NCI-H82 (cell line): Measurements from ENCODE around the gene ZNF100.
A peak's percentile ranks its signal among the peaks of the same experiment; 100 is the strongest.
"Not testable (repeated sequence)": the region's sequence is repeated elsewhere in the genome, so short reads cannot be mapped to it uniquely, and the experiment has no call there.

Experiments used
- DNase-seq: peaks from one replicate; lab custom pipeline; 2025; lab: John Stamatoyannopoulos, UW

ZNF100 gene

DNA sequence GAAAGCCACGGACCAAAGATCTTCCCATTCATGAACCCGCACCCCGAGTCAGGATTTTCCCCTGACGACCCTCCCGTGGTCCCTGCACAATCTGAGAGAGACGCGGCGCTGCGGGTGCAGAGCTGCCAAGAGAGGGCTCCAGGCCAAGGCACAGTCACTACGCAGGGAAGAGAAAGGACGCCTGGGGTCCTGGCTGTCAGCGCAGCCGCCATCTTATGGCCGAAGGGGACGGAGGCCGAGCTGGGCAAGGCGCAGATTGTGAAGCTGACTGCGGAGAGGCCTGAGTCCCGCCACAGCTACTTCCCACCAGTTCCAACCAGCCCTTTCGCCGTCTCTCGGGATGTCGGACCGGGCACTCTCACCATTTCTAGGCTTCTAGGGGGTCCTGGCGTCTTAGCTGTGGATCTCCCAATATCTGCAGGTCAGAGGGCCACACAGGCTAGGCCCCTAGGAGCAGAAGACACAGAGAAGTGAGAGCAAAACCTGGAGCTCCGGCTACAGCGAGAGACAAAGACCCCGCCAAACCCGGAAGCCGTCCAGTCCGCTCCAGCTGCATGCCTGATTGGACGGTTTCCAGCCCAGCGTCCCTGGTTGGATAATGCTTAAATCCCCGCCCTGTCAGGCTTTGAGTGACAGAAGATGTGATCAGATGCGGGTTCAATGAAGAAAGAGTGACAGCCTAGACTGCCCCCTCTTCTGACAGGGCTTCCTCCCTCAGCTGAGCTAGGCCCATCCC, at the start of gene ZNF100:
ZNF100 (minus strand) TSS at position 515 of the 736 bp plus-strand sequence; CDS start at position 365, 150 bp downstream.
- peak; percentile 98 for DNase-seq

DNA sequence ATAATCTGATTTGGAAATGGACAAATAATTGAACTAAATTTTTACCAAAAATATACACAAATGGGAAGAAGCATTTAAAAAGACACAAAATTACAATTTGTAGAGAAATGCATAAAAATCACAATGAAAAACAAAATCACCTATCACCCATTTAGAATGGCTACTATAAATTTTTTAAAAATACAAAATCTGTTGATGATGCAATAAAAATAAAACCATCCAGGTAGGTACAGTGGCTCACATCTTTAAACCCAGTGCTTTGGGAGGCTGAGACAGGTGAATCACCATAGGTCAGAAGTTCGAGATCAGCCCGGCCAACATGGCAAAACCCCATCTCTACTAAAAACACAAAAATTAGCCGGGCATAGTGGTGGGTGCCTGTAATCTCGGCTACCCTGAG, 45.1 kb upstream of the ZNF100 start:
- DNase-seq = no peak

GRCh38 chr19:21808400-21809000, 41.1 kb upstream of the ZNF100 start:
- DNase-seq = not testable (repeated sequence)

- no peak for DNase-seq
These were observed 22.2 kb upstream of the ZNF100 start for GRCh38 chr19:21789466-21790085.

- no peak for DNase-seq
These were observed 19.6 kb upstream of the ZNF100 start for GRCh38 chr19:21786936-21787335.

GRCh38 chr19:21775792-21776191, 8.4 kb upstream of the ZNF100 start:
- DNase-seq = not testable (repeated sequence)

GRCh38 chr19:21766705-21767064, 694 bp downstream of the ZNF100 start:
- peak; percentile 49 for DNase-seq

- no peak for DNase-seq
These were observed 2.2 kb downstream of the ZNF100 start for GRCh38 chr19:21765151-21765550.

DNA sequence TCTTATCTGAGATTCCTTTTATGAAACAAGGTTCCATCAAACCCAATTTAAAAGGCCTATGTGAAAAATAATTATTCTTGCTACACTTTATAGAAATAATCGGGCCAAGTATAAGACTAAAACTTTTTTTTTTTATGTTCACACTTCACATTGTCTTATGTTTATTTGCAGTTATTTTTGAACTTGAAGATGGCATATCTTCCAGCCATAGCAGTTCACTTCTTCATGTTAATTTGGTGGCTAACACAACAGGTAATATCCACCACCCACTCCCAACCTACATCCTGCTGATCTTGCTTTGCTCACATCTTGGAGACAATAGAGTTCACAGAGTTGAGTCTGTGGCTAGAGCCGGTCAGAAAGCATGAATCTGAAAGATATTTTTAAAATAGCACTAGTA, 5.8 kb downstream of the ZNF100 start:
- DNase-seq = not testable (repeated sequence)

DNA sequence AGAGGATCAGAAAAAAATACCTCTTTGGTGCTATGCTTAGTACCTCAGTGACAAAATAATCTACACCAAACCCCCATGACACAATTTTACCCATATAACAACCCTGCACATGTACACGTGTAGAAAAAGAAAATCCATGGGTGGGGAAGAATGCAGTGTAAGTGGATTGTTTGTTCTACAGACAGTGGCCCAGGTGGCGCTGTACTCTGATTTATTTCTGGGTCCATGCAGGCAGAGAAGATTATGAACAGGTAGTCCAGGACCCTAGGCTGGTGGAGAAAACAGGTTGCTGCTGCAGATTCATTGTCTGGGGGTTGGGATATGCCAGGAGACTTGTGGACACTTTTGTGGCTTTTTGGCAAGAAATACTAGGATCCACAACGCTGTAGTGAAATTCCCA, 9.1 kb downstream of the ZNF100 start:
- DNase-seq = peak; percentile 2

- not testable (repeated sequence) for DNase-seq
These were observed 11.8 kb downstream of the ZNF100 start for GRCh38 chr19:21755555-21755954.

DNA sequence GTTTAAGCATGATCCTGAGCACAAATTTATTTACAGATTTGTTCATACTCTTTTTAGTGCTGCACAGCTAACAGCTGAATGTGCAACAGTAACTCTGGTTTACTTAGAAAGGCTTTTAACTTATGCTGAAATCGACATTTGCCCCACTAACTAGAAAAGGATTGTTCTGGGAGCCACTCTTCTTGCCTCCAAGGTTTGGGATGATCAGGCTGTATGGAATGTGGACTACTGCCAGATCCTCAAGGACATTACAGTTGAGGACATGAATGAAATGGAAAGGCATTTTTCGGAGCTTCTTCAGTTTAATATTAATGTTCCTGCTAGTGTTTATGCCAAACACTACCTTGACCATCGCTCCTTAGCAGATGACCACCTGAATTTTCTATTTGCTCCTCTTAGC, 16.0 kb downstream of the ZNF100 start:
- DNase-seq = no peak

DNA sequence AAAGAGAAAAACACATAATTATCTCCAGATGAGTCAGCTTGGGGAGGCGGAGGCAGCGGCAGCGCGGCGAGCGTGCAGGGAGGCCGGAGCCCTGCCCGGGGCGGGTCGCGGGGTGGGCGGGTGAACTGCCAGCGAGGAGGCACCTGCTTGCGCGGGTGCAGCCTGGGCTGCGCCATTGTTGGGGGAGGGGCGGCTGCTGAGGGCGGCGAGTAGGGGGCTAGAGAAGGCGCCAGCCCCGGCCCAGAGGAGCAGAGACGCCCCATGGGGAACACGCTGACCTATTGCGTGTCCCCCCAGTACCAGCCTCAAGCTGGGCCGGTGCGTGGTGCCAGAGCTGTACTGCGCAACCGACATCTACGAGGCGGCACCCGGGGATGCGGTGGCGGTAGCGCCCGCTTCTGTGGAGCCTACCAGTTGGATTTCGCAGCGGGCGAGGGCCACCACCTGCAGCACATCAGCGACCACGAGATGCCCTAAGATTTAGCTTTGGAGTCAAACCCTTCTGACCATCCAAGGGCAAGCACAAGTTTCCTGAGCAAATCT, 16.7 kb downstream of the ZNF100 start:
- no peak for DNase-seq

DNA sequence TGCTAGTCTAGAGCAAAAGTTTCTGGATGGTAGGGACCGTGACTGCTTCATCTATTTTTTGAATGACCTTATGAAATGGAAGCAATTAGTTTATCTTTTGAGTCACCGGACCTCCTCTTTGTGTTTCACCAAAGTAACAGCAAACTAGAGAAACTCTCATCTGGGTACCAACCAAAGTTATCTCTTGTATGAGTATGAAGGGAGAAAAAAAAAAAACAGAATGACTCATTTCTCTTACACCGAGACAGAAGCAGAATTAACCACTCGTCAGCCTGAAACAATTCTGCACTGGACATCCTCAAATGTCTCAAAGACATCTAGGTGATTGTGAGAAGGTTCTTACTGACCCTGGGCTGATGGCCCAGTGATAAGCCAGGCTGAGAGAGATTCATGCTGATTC, 18.3 kb downstream of the ZNF100 start:
- no peak for DNase-seq

DNA sequence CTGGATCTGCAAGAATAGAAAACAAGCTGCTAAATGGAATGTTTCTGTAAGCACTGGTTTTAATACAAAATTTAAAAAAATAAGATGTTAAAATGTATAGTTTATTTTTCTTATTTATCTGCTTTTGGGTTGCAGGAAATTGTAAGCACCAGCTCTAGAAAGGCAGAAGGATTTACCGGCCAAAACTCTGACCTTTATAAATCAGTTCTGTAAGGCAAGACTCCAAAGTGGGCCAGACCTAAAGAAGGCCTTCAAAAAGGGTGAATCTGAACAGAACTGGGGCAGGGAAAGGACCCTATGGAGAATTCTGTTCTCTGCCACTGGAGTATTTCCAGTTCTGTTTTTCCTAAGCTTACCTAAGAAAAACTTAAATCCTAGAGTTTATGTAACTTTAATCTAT, 19.3 kb downstream of the ZNF100 start:
- DNase-seq = no peak

DNA sequence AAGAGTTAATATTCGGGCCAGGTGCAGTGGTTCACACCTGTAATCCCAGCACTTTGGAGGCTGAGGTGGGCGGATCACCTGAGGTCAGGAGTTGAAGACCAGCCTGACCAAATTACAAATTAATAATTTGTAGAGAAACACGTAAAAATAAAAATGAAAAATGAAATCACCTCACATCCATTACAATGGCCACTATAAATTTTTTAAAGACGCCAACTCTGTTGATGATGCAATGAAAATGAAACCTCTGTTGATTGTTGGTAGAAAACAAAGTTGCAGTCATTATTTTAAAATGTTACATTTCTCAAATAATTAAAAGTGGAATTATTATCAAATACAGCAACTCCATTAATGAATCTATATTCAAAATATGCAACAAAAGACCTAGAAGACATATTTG, 26.8 kb downstream of the ZNF100 start:
- no peak for DNase-seq

- DNase-seq = not testable (repeated sequence)
These were observed 40.2 kb downstream of the ZNF100 start for GRCh38 chr19:21726942-21727747.

DNA sequence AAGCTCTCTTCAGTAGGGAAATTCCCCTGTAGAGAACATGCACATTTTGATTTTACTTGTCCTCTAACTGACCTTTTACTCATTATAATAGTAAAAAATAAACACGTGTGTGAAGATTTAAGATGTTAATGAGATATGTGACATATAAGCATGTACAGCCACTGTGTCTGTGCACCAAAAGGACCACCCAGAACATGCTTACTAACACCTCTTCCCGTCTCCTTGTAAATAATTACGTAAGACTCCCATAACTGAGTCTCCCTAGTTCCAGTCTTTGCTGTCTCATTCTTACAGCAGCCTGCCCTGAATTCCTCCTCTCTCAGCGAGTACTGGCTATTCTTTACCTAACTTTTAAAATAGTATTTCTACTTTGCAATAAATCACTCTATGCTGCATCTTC, 53.6 kb downstream of the ZNF100 start:
- no peak for DNase-seq

DNA sequence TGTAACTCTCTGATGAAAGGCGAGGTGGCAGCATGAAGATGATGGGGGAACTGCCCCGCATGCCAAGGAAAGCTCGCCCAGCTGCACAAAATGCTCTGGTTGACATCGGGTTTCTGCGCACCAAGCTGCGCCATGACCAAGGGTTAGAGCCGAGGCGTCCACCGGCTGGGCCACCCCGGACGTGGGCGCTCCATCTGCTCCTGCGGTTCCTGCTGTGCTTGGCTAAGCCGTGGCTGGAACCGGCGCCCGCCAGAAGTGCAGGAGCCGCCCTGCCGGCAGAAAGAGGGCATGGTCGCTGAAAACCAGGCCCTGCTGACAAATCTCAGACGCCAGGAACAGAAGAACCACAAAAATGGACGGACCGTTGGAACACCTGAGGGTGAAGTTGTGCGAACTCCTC, 57.9 kb downstream of the ZNF100 start:
- no peak for DNase-seq

DNA sequence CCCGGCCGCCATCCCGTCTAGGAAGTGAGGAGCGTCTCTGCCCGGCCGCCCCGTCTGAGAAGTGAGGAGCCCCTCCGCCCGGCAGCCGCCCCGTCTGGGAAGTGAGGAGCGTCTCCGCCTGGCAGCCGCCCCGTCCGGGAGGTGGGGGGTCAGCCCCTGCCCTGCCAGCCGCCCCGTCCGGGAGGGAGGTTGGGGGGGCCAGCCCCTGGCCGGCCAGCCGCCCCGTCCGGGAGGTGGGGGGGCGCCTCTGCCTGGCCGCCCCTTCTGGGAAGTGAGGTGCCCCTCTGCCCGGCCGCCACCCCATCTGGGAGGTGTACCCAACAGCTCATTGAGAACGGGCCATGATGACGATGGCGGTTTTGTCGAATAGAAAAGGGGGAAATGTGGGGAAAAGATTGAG, 59.5 kb downstream of the ZNF100 start:
- not testable (repeated sequence) for DNase-seq

DNA sequence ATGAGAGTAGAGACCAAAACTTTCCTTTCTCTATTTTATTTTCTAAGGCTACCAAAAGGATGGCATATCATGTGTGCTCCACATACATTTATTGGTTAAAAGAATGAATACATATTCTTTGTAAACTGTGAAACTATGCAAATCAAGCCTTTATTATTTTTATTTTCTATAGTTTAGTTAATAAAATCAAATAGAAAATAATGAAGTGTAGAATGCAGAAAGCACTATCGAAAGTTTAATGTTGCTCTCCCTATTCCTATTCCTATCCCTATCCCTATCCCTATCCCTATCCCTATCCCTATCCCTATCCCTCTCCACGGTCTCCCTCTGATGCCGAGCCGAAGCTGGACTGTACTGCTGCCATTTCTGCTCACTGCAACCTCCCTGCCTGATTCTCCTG, 60.3 kb downstream of the ZNF100 start:
- DNase-seq = no peak

- no peak for DNase-seq
These were observed 62.0 kb downstream of the ZNF100 start for GRCh38 chr19:21705393-21705792.
